Heart left ventricle (tissue), 13 donors: Measurements from ENCODE around the gene CCNT2.

Experiments
- POLR2A ChIP-seq, 2 donors: fragments of 450-650 bp; IDR thresholded peaks; one replicate each; pipeline ENCODE4 v1.6.1; 2017; ENCODE audit warnings: antibody characterized with exemption in 2 of 2, mild to moderate bottlenecking in 2 of 2, moderate library complexity in 2 of 2
- TF ChIP-seq, protein P1 (sequence below), 12 donors: fragments of 200-600 bp; sonication (generic) in 4 of 12; IDR thresholded peaks; one replicate each; pipeline versions ENCODE4 v1.5.0 to v1.8.0; 2018 to 2022; ENCODE audit warnings: antibody characterized with exemption in 12 of 12, mild to moderate bottlenecking in 5 of 12
- donor health status: ischemic (EF 13 %, LVEDD 7.1; RV severe dilation, severe dysfunction).
- donor health status: DM: no; HTN: yes; CAD: no.
- donor health status: DM: no; HTN: no; CAD: no.
- donor health status: ischemic (EF 25% LVEDD 6.9; RV normal size, moderate dysfunction).
- donor health status: ischemic (EF 25% LVEDD 5.7; RV mildly dilated, moderate dysfunction).
- donor health status: ischemic (EF 35%, LVEDD 5.7; RV mildly dilated, moderate dysfunction).
- donor health status: nonischemic (EF 11% LVEDD 7.7; RV severe dilation, severe dysfunction).
- donor health status: DM: yes; HTN: yes; CAD: no.
- donor health status: PGD.
- donor health status: ischemic (EF 29% LVEDD 5.4; RV normal size, mild dysfunction).
- donor health status: nonischemic (EF 23%, LVEDD 6.1; RV moderate dilation, normal function).

DNA sequence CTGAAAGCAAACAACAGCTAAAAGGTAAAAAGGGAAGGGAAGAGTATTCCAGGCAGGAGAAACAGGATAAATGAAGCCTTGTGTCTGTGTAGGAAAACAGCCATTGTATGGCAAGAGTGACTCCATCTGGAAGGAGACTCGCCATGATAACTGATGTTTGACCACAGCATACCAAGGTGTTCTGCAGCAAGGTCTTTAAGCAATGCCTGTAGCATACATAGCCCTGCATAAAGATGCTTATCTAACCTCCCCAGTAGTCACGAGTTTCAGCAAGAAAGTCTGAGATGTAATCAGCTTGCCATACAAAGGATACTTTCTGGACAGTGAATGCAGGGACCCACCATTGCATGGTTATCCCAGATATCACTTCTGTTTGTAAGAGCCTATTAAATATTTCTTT, 11.9 kb upstream of the CCNT2 start:
- TF ChIP-seq, protein P1, sequence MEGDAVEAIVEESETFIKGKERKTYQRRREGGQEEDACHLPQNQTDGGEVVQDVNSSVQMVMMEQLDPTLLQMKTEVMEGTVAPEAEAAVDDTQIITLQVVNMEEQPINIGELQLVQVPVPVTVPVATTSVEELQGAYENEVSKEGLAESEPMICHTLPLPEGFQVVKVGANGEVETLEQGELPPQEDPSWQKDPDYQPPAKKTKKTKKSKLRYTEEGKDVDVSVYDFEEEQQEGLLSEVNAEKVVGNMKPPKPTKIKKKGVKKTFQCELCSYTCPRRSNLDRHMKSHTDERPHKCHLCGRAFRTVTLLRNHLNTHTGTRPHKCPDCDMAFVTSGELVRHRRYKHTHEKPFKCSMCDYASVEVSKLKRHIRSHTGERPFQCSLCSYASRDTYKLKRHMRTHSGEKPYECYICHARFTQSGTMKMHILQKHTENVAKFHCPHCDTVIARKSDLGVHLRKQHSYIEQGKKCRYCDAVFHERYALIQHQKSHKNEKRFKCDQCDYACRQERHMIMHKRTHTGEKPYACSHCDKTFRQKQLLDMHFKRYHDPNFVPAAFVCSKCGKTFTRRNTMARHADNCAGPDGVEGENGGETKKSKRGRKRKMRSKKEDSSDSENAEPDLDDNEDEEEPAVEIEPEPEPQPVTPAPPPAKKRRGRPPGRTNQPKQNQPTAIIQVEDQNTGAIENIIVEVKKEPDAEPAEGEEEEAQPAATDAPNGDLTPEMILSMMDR (IDR thresholded peaks at IDR 0.05), result no peak
- no peak for TF ChIP-seq POLR2A (IDR thresholded peaks at IDR 0.05)
